Retina (tissue), 1 donor: ENCODE results near the gene FAM167B.
"Not testable (repeated sequence)": the region's sequence is repeated elsewhere in the genome, so short reads cannot be mapped to it uniquely, and the experiment has no call there.

Experiments used
- DNase-seq: peaks from one replicate; pipeline ENCODE4 v3.0.0-alpha.2; 2016

Gene FAM167B

GRCh38 chr1:32224285-32224684 lies 22.7 kb upstream of the FAM167B start:
- DNase-seq = no peak

- DNase-seq = no peak
Observed at GRCh38 chr1:32228771-32229170, 18.3 kb upstream of the FAM167B start.

- no peak for DNase-seq
Observed at GRCh38 chr1:32231843-32232432, 15.1 kb upstream of the FAM167B start.

GRCh38 chr1:32232558-32233304 lies 14.3 kb upstream of the FAM167B start:
- no peak for DNase-seq

GRCh38 chr1:32234792-32235191 lies 12.2 kb upstream of the FAM167B start:
- DNase-seq = no peak

GRCh38 chr1:32239337-32239736 lies 7.7 kb upstream of the FAM167B start:
- no peak for DNase-seq

GRCh38 chr1:32239790-32240139 lies 7.3 kb upstream of the FAM167B start:
- no peak for DNase-seq

GRCh38 chr1:32240140-32240951 lies 6.7 kb upstream of the FAM167B start:
- DNase-seq = peak; percentile 90

GRCh38 chr1:32241001-32241763 lies 5.8 kb upstream of the FAM167B start:
- peak; percentile 87 for DNase-seq

GRCh38 chr1:32242341-32242851 lies 4.6 kb upstream of the FAM167B start:
- DNase-seq = peak; percentile 66

GRCh38 chr1:32247452-32247851 lies 430 bp downstream of the FAM167B start:
- DNase-seq = no peak

- peak; percentile 87 for DNase-seq
Observed at GRCh38 chr1:32247983-32248889, 1.2 kb downstream of the FAM167B start.

GRCh38 chr1:32249831-32250525 lies 3.0 kb downstream of the FAM167B start:
- DNase-seq = peak; percentile 68

- DNase-seq = peak; percentile 12
Observed at GRCh38 chr1:32250893-32251716, 4.1 kb downstream of the FAM167B start, which contains the start of gene LCK. TSS of gene LCK (plus strand) at chr1:32251265. CDS start at chr1:32274330, 23,065 bp downstream.

- DNase-seq = no peak
Observed at GRCh38 chr1:32255072-32256071, 8.3 kb downstream of the FAM167B start.

GRCh38 chr1:32256473-32257226 lies 9.6 kb downstream of the FAM167B start:
- no peak for DNase-seq

- DNase-seq = no peak
Observed at GRCh38 chr1:32257227-32257508, 10.1 kb downstream of the FAM167B start.

GRCh38 chr1:32263236-32263593 lies 16.2 kb downstream of the FAM167B start:
- DNase-seq = not testable (repeated sequence)
